Stimulated activated CD4-positive, alpha-beta T cell treated with anti-CD3 and anti-CD28 coated beads, Interleukin-1b, Interleukin-23, amount 100 ng/mL, for 24 hours (primary cell): ENCODE data around the gene SFRP2.
A peak's percentile ranks its signal among the peaks of the same experiment; 100 is the strongest.

Source experiments
- DNase-seq, 4 experiments: peaks; one replicate each; pipeline ENCODE4 v3.0.0-alpha.2; 2020; ENCODE audit warnings: low read depth in 4 of 4, low spot score in 1 of 4

Gene SFRP2

GRCh38 chr4:153773236-153773690, 15.6 kb downstream of the SFRP2 start:
- no peak for DNase-seq

- no peak for DNase-seq
These were observed 17.8 kb downstream of the SFRP2 start for GRCh38 chr4:153771046-153771445.

GRCh38 chr4:153766758-153767157, 22.1 kb downstream of the SFRP2 start:
- no peak for DNase-seq

- DNase-seq: no peak
These were observed 23.0 kb downstream of the SFRP2 start for GRCh38 chr4:153765894-153766293.

GRCh38 chr4:153764601-153765368, 24.1 kb downstream of the SFRP2 start:
- DNase-seq: no peak

GRCh38 chr4:153763404-153763803, 25.5 kb downstream of the SFRP2 start:
- no peak for DNase-seq

GRCh38 chr4:153759407-153760316, 29.2 kb downstream of the SFRP2 start, which contains the start of gene RNF175:
Gene RNF175 (minus strand): TSS chr4:153760024. CDS start chr4:153759862, 162 bp downstream.
- DNase-seq: peak in 1 of 4 experiments; percentile 20

GRCh38 chr4:153758688-153759406, 30.0 kb downstream of the SFRP2 start:
- no peak for DNase-seq

GRCh38 chr4:153758136-153758535, 30.7 kb downstream of the SFRP2 start:
- no peak for DNase-seq

GRCh38 chr4:153757407-153757806, 31.5 kb downstream of the SFRP2 start:
- no peak for DNase-seq

GRCh38 chr4:153755186-153755585, 33.7 kb downstream of the SFRP2 start:
- DNase-seq: no peak

GRCh38 chr4:153750197-153750817, 38.6 kb downstream of the SFRP2 start:
- DNase-seq: peak; percentile 42 to 50 (median 44)

GRCh38 chr4:153748378-153748777, 40.5 kb downstream of the SFRP2 start:
- no peak for DNase-seq

- DNase-seq: no peak
These were observed 41.4 kb downstream of the SFRP2 start for GRCh38 chr4:153747406-153747955.

- no peak for DNase-seq
These were observed 43.2 kb downstream of the SFRP2 start for GRCh38 chr4:153745651-153746050.

GRCh38 chr4:153741541-153741940, 47.3 kb downstream of the SFRP2 start:
- DNase-seq: no peak

GRCh38 chr4:153735906-153736461, 52.9 kb downstream of the SFRP2 start:
- DNase-seq: no peak

GRCh38 chr4:153733751-153734448, 55.0 kb downstream of the SFRP2 start:
- DNase-seq: no peak

GRCh38 chr4:153731239-153731638, 57.6 kb downstream of the SFRP2 start:
- no peak for DNase-seq
